GM21619 (cell line): ENCODE data around the gene FLYWCH2.

ENCODE experiments used
- ATAC-seq: cut with Tn5 transposase; IDR thresholded peaks from one replicate; pipeline ENCODE4 v1.9.1; 2021; ENCODE audit not compliant: unreplicated experiment

FLYWCH2 gene, protein sequence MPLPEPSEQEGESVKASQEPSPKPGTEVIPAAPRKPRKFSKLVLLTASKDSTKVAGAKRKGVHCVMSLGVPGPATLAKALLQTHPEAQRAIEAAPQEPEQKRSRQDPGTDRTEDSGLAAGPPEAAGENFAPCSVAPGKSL

DNA sequence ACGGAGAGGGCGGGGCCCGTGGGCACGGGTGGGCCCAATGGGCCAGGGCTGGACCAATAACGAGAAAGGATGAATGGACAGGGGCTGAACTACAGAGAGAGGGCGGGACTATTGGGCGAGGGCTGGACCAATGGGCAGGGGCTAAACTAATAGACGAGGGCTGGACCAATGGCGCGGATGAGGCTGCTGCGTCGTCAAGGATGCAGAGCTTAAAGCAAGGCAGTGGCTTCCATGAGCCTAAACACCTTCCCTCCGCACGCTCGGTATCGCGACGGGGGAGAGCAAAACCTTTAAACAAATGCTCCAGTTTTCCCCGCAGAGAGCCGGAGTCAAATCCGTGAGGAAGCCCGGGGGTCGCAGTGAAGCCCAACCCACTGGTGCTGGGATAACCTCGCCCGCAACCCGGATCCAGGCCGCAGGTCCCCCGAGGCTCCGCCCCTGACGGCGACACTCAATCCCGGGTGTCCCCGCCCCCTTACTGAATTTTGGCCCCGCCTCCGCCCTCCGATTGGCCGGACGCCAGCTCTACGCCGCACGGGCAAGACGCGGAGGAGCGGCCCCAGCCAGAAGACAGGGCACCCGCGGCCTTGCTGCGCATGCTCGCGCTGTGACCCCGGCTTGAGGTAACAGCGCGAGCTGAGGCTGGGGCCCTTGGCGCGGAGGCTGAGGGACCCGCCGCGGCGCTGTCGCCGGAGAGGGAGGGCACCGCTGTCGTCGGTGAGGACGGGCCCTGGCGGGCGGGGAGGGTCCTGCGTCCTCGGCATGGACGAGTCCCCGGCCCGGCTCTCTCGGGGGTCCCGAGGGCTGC lies at the start of gene FLYWCH2:
TSS of gene FLYWCH2 (plus strand) at position 566 of the 808 bp plus-strand sequence. CDS start 13,235 bp downstream, outside the sequence.
- peak; percentile 84 for ATAC-seq

GRCh38 chr16:2833776-2834175 lies 49.2 kb upstream of the FLYWCH2 start:
- ATAC-seq, result no peak

DNA sequence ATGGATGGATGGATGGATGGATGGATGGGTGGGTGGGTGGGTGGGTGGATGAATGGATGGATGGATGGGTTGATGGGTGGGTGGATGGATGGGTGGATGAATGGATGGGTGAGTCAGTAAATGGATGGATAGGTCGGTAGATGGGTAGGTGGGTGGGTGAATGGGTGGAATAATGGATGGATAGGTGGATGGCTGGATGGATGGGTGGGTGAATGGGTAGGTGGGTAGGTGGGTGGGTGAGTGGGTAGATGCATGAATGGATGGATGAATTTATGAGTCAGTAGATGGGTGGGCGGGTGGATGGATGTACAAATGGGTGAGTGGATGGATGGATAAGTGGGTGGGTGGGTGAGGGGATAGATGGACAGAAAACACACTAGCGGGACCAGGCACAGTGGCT lies 48.0 kb upstream of the FLYWCH2 start:
- no peak for ATAC-seq

GRCh38 chr16:2835638-2836493 lies 47.1 kb upstream of the FLYWCH2 start:
- no peak for ATAC-seq

DNA sequence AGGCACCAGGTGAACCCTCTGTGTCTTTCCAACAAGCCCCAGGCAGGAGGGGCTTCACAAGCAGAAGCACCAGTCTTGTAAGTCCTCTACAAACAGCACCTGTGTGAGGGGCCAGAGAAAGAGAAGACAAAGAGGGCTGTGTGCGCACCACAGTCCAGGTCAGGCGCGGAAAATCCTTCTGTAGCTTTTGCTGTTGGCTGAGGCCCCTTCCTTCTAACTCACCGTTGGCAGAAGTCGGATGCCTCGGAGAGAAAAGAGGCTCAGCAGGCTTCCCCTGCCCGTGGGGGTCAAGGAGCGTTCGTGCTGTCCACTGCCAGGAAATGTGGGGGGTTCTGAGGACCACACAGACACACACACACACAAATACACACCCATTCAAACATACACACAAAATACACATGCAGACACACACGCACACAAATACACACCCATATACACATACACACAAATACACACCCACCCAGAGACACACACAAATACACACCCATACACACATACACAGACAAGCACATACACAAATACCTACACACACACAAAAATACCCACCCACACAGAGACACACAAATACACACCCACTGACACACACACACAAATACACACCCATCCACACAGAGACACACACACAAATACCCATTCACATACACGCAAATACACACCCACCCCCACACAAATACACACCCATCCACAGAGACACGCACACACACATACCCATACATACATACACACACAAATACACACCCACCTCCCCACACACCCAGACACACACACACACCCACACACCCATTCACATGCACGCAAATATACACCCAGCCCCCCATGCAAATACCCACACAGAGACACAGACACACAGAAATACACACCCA lies 46.1 kb upstream of the FLYWCH2 start:
- no peak for ATAC-seq

DNA sequence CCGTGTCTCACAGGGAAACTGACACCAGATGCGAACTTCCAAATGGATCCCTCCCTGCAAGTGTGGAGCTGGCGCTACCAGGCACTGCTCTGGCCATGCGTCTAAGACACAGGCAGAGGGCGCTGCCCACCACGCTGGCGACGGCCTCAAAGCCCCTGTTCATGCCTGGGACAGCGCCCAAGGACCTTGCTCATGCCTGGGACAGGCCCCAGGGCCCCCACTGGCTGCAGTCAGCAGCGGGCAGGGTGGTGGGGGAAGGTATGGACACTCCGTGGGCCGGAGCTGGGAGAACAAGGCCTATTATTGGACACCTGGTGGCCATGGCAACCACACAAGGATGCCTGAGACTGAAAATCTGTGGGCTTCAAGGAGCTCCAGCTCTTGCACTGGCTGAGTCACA lies 44.1 kb upstream of the FLYWCH2 start:
- no peak for ATAC-seq

DNA sequence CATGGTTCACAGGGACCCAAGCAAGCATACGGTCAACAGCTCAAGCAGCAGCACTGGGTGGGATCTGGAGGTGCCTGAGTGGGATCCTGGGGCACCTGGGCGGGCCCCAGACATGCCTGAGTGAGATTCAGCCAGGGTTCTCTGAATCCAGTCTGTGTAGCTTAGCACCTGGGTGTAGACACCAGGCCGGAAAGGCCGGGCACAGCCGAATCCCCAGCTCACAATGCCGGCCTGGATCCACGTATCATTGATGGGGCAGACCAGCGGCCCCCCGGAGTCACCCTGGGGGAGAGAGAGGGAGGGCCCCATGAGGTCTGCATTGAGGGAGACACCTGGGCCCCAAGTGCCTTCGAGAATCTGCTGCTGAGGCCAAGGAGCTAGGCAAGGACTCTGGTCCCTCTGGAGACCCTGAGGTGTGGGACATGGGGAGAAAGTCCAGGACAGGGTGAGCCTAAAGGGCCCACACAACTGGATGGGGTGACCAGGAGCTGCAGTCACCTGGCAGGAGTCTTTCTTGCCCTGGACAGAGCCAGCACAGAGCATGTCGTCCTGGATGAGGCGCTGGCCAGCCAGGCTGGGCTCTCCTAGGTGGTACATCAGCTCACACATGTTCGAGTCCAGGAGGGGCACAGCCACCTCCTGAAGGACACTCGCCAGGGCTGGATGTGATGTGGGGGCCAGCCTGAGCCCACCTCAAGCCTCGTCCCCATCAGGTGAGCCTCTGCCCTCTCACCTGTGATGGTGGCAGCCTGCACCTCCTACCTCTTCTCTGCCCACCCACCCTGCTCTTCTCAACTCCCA lies 43.2 kb upstream of the FLYWCH2 start:
- ATAC-seq, result no peak

GRCh38 chr16:2840914-2841313 lies 42.1 kb upstream of the FLYWCH2 start:
- no peak for ATAC-seq

DNA sequence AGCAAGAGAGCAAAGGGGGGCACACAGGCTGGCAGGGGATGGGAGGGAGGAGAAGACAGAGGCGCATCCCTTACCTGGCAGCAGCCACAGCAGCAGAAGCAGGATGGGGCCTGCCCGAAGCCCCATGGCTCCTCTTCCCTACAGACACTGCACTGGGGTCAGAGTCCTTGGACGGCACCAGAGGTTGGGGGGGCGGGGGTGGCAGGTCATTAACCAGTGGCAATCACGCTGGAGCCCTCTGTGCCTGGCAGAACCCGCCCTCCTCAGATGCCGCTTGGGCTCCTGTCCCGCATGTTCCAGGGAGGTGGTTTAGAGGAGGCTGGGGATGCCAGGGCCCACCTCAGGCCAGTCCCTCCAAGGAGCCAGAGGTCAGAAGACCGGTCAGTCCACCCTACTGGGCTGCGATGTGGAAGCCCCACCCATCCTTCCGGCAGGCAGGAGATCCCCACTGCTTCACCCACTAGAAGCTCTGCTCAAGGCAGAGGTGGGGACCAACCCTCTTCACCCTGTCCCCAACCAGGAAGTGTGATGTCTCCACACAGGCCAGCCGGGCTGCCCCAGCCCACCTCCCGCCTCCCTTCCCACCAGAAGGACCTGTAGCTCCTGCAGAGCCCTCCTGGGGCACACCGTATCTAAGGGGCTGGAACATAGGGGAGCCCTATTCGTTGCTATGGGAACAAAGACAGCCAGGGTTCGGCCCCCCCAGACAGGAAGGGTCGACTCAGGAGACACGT lies 41.2 kb upstream of the FLYWCH2 start:
- no peak for ATAC-seq

- ATAC-seq, result no peak
Measured at GRCh38 chr16:2842340-2843000, 40.5 kb upstream of the FLYWCH2 start.

DNA sequence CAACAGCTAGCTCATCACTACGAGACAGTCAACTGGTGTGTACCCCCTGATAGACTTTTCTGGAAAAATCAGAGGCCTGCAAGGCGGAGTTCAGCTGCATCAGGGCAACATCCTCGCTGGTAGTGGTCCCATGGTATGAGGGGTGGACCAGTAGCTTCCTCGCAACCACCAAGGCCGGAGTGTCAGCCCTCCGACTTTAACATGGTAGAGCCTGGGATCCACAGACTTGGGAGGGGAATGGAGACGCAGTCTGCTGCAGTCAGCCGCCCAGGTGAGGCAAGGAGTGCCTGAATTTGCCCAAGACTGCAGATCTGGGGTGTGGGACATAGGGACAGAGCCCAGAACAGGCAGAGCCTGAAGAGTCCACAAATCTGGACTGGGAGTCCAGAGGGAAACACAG lies 39.5 kb upstream of the FLYWCH2 start:
- no peak for ATAC-seq

DNA sequence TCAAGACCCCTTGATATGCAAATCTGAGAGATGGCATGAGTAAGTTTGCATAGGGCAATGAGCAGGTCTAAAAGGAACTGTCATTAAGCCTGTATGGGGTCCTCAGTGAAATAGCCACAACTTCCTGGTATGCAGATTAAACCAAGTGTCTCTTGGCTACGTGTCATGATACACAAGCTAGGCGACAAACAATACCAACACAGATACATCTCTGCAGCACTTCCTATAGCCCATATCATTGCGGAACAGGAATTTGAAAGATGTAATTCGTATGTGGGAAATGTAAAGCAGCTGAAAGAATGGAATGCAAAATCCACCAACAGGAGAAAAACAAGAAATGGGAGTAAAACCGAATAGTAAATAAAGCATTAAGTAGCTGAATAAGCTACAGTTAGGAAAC lies 37.9 kb upstream of the FLYWCH2 start:
- ATAC-seq, result no peak

- ATAC-seq, result no peak
Measured at GRCh38 chr16:2846511-2847310, 36.3 kb upstream of the FLYWCH2 start.

DNA sequence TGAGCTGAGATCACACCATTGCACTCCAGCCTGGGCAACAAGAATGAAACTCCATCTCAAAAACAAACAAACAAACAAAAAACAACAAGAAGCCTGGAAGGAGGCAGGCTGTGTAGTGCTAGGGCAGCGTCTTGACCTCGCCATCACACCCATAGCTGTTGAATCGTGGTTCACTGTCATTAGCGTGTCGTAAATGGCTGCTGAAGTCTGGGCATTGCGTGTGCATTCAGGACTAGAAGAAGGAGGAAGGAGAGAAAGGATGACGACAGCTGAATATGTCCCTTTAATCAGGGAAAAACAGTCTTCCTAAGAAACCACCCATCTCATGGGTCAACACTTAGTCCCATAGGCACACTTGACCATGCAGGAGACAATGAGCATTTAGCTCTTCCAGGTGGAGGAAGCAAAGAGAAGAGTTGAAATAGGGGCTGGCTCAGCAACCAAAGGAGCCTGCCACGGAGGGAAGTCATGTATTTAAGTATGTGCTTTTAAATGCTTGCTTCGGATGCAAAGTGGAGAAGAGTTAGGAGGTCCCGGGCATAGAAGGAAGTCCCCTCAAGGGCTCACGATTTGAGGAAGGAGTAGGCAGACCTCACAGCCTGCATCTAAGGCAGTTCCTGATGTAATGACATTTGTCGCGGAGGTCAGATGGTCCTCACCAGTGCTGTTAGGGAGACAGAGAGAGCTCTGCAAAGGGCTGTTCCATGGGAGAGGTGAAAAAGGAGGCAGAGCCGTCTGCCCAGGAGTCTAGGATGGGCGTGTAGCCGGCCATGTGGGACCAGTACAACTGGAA lies 33.9 kb upstream of the FLYWCH2 start:
- ATAC-seq, result no peak

DNA sequence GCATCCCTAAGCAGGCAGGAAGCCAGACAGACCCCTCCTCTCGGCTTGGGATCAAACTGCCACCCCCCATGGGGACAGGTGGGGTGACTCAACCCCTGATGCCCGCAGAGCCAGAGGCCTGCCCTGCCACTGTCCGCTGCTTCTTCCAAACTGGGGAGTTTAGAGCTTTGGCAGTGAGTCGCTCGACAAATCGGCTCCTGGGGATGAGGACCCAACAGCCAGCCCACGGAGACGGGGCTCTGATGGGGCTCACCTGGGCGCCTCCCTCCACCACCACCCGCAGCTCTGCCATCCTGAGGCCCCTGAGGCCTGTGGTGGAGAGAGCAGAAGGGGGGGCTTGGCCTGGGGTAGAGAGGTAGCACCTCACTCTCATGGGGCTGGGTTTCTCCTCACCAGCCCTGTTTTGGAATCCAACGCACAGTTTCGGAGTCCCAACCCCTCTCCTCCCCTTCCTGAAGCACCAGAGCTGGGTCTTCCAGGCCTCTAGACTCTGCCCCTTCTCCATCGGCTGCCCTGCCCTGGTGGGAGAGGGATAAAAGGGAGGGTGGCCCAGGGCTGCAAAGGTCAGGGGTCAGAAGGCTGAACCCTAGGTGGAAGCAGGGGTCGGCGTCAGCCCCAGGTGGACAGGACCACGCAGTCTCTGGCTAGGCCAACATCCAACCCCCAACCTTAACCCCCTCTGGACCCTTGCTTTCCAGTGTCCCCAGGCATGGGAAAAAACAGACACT lies 30.8 kb upstream of the FLYWCH2 start:
- ATAC-seq, result no peak

DNA sequence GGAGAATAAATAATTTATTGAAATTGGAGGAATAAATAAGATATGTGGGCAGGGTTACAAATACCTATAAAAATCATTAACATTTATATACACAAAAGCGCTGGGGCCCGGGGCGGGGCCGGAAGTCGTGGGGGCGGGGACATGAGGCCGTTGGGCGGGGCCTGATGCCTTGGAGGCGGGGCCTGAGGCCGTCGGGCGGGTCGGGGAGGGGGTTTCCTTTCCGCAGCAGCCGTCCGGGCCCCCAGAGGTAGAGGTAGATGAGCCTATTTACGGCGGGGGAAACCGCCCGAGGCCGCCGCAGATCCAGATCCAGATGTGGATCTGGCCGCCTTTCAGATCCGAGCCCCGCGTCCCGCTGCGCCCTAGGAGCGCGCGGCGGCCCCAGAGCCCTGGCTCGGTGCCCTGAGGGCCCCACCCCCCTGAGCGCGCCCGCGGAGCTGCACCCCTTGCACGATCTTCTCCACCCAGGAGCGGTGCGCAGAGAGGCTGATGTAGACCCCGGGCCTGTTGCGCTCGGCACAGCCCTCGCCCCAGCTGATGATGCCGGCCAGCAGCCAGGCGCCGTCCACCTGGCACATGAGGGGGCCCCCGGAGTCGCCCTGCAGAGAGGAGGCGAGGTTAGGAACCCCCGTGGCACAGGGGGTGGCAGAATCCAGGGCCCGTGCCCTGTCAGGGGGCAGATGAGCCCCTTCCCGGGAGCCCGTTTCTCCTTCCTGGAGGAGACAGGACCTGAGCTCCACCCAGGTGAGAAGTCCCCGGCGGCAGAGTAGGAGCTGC lies 30.1 kb upstream of the FLYWCH2 start:
- ATAC-seq, result no peak
